NCI-H524 treated with DMSO at 0.1 percent for 48 hours (cell line): ENCODE data around the gene SPIRE1.
"Not testable (repeated sequence)": the region's sequence is repeated elsewhere in the genome, so short reads cannot be mapped to it uniquely, and the experiment has no call there.

Experiments
- DNase-seq: peaks from one replicate; lab custom pipeline; 2025; lab: John Stamatoyannopoulos, UW

Gene SPIRE1

DNA sequence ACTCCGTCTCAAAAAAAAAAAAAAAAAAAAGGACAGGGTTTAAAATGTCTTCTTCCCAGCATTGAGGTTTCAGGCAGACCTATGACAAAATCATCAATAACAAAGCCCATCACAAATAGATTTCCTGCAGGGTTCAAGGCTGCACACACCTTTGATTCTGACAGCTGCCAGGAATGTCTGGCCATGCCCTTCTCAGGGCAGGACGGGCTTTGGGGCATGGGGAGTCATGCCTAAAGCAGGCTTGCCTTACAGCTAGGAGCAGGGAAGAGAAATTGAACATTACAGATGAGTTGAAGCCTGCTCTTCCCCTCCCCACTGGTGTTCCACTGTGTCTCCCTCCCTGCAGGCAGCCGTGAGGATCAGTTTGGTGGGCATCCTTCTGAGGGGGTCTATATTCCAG, 246.5 kb downstream of the SPIRE1 start:
- no peak for DNase-seq

DNA sequence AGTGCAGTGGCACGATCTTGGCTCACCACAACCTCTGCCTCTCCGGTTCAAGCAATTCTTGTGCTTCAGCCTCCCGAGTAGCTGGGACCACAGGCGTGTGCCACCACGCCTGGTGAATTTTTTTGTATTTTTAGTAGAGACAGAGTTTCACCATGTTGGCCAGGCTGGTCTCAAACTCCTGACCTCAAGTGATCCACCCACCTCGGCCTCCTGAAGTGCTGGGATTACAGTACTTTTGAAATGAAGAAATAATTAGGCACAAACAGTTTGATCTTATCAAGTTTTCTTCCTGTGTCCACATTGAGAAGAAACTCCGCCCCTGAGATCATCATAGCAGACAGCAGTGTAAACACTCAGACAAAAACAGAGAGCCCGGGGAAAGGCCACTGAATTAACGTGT, 247.2 kb downstream of the SPIRE1 start:
- DNase-seq, result not testable (repeated sequence)

DNA sequence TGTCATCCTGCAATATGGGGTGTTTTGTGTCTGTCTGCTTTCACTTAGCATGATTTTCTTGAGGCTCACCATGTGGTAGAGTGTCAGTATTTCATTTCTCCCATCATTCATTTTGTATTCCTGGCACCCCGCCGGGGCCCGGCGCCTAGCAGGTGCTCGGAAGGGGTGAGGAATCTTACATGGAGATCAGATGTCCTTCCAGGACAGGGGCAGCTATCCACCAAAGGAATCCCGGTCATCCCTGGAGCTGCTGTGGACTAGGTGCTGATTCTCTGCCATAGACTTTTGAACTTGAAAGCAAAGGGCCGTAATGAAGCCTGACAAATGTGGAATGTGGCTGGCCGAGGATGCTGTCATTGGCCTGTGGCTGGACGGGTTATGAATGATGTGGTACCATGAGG, 247.8 kb downstream of the SPIRE1 start:
- no peak for DNase-seq

DNA sequence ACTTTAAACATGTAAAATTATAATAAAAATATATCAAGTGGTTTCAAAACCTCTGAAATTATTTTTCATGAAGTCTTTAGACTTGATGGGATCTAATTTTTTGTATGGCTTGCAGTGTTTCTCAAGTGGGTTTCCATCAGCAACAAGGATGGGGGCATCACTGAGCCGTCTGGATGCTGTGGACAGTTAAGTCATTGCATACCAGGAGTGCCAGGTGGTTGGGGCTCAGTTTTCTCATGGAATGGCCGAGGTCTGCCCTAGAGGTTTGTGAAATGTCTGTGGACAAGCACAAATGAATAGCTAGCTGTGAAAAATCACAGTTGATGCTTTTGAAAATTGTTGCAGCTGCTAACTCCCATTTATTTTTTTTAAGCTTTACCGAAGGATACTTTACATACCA, 248.4 kb downstream of the SPIRE1 start:
- DNase-seq, result no peak

DNA sequence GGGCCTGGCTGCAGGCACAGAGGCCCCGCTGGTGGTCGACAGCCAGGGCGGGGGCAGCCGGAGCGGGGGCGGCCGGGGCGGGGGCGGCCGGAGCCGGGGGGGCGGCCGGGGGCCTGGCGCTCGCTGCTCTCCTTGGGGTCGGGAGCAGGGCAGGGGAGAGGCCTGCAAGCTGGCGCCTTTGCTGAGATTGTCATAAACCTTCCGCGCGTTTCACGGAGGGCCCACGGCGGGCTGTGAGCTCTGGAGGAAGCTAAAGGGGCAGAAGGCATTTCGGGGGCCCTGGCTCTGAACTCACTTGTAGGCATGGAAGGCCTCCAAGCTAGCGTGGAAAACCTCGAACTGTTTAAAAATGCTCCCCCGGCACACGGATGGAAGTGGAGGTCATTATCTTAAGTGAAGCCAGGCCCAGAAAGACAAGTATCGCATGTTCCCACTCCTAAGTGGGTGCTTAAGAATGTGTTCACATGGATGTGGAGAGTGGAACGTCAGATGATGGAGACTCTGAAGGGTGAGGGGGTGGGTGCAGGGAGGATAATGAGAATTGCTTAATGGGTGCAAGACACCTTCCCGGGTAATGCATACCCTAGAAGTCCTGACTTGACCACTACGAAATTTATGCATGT, 249.5 kb downstream of the SPIRE1 start:
- DNase-seq, result no peak

DNA sequence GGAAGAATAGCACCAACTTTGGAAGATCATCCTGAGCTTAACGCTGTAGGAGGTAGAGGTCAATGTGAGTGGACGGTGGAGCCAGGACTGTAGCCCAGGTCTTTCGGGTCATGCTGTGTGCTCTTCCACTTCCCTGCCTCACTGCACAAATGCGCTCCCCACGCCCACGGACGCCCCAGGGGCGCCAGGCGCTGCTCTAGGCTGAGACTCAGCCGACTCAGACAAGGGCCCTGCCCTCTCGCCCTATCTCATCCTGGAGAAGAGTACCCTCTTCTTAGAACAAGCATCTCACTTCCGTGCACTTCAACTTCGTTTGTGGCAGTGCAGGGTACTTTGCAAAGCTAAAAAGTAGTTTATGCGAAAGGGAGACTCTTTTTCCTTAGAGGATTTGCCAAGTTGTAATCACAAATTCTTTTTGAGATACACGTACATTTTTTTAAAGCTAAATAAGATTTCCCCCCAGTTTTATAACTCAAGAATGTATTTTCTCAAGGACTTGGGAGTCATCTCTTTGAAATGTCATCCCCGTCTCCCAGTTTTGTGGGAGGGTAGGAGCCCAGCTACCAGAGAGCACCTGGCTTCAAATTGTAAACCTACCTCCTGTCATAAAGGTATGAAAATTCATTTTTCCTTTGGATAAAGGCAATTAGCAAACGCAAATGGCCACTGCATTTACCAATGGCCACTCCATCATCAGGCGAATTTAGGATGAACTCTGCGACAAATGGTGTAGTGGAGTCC, 251.4 kb downstream of the SPIRE1 start:
- DNase-seq, result no peak

DNA sequence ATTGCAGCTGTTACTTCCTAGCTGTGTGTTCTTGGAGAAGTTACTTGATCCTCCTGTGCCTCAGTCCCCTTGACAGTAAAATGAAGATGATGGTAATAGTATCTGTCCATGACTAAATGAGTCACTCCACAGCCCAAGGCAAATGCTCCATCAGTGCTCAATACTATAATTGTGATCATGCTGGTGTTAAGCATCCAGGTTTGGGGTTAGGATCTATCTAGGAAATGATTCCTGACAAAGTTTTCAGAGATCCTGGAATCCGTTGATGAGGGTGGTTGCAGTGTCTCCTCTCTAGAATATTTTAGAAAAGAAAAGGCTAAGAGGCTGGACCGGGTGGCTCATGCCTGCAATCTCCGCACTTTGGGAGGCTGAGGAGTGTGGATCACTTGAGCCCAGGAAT, 252.8 kb downstream of the SPIRE1 start:
- DNase-seq, result no peak

DNA sequence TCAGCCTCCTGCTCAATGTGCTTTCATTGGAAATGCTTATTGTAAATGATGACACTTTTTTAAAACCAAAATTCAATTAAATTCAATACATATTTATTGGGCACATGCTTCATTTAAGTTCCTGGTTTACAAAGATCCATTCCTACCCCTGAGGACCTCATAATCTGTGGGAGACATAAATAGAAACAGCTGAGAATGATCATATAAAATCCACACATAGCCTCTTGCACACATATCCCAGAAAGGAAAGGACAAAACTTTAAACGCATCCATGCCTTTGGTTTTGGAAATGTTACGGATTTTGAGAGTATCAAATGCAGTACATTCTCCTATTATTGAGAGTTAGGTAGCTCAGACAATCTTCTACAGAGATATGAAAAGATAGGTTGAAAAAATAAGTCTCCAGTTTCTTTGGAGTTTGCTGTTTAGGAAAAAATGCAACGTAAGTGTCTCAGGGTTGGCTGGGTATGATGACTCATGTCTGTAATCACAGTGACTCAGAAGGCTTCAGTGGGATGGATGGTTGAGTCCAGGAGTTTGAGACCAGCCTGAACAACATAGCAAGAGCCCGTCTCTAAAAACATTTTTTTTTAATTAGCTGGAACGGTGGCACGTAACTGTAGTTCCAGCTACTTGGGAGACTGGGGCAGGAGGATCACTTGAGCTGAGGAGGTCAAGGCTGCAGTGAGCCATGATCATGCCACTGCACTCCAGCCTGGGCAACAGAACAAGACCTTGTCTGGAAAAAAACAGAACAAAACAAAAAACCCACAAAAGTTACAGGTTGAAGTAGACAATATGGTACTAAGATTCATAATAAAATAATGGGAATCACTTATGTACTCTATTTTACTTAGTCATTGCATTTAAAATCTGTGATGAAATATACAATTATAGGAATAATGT, 254.1 kb downstream of the SPIRE1 start:
- DNase-seq, result no peak

DNA sequence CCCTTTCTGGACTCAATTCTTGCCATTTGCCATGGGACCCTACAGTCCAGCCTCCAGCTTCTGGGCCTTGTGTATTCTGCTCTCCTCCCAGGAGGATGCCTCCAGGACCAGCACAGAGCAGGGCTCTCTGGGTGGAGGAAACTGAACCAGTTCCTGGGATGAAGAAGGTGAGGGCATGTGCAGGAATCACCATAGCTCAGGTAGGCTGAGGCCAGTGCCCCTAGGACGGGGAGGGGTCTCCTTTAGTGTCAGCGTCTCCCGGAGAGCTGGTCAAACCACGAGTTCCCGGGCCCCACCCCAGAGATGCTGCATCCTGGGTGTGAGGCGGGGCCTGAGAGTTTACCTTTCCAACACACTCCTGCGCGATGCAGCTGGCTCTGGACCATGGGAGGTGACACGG, 256.0 kb downstream of the SPIRE1 start:
- DNase-seq, result no peak

DNA sequence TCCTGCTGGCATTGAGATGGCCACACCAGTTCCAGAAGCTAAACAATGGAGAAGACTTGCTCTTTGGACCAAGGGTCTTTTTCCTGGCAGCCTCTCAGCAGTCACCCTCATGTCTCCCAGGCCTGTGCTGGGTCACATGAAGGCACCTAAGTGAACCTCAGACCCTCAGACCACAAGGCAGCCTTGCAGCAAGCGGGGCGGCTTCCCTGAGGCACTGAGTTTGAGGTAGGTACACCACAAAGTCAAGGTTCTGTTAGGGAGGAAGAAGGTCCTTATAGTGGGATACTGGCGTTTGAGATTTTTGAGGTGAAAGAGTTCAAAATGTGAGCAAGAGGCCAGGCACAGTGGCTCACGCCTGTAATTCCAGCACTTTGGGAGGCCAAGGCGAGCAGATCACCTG, 258.7 kb downstream of the SPIRE1 start:
- no peak for DNase-seq

DNA sequence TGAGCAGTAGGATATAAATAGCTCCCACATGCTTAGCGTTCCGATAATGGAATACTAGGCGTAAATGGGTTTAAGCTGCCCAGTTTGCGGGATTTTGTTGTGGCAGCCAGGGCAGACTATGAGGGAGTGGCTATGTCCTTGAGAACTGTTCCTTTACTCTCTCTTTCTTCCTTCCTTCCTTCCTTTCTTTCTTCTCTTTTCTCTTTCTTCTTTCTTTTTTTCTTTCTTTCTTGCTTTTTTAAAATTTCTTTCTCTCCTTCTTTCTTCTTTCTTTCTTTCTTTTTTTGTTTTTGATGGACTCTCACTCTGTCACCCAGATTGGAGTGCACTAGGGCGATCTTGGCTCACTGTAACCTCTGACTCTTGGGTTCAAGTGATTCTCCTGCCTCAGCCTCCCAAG, 259.3 kb downstream of the SPIRE1 start:
- no peak for DNase-seq

DNA sequence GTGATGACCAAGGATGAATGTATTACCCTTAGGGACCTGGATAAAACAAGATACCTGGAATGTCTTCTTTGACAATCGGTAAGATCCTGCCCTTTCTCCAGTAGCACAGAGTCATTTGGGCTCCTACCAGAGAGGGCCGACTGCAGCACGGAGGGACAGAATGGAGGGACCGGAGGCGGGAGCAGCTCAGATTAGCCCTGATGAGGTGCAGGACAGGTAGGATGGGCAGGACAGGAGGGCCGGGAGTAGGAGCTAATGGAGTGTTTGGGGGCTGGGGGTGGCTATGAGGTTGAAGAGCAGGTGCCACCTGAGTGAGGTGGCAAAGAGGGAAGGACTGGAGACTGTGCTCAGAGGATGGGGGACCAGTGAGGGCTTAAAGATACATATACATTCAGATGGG, 260.1 kb downstream of the SPIRE1 start:
- DNase-seq, result no peak

DNA sequence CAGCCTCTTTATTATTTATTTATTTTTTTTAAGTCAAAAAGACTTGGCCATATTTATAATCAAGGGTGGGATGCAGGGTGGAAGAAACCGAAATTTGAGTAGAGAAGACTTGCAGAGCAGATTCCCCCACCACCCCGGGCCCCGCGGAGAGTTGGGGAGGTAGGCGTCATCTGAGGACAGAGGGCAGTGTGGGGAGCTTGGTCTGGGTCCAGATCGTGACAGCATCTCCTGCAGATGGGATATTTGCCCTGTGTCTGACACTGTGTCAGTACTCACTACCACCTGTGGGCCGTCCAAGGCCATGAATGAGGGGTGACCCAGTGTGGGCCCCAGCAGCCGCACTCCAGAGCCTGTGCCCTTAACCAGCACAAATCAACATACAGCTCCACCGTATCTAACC, 260.7 kb downstream of the SPIRE1 start:
- no peak for DNase-seq
